ENCODE measurements around the gene MOV10. TPM values are rescaled to one million over a fixed set of nuclear protein-coding genes. Genes with fewer than 3 reads are reported as not detected.
A peak's percentile ranks its signal among the peaks of the same experiment; 100 is the strongest.

The MOV10 gene
- total and polyA plus RNA-seq, 2 of the 13 experiments (the other 11 are each of a cell fraction or from before 2014, with no cell fraction given), result 56.4 to 58.2 TPM

DNA sequence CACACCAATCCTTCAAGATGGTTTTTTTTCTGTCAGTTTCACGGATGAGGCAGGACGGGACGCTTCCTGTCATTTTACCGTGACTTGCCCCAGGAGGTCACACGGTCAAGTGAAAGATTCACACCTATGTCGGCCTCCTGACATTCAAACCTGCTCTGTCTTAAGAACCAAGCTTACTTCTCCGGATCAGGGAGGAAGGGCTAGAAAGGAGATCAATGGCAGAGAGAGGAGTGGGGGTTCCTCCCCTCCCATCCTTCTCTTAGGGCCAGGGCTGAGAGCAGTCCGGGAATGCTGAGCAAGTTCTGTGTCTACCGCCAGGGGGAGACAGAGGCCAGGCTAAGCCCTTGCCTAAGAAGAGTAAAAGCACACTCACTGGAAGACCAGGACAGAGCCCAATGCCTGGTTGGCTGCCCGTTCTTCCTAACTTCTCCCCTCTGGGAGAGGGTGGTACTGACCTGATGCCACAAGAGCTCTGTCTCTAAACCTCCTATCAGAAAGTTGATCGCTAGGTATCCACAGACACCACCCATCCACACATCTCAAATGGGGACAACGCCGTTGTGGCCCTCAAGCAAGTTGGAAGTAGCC lies 41.8 kb downstream of the MOV10 start (continued):
- TF ChIP-seq HNF1A (IDR thresholded peaks at IDR 0.05; ENCODE audit: low read depth), result no peak
- TF ChIP-seq HNF1A (CRISPR knock-in tag; IDR thresholded peaks at IDR 0.05; ENCODE audit: borderline replicate concordance), result no peak
- no peak for TF ChIP-seq ZNF737 (CRISPR knock-in tag; IDR thresholded peaks at IDR 0.05; ENCODE audit: borderline replicate concordance)
- TF ChIP-seq ZMYM4 (CRISPR knock-in tag; IDR thresholded peaks at IDR 0.05), result no peak
- no peak for TF ChIP-seq EHMT2 (IDR thresholded peaks at IDR 0.05; ENCODE audit: borderline replicate concordance, low read depth, low read length)
- no peak for TF ChIP-seq RNF2 (conservative IDR thresholded peaks at IDR 0.05; ENCODE audit: low read depth)
- no peak for TF ChIP-seq CAMTA2 (CRISPR knock-in tag; IDR thresholded peaks at IDR 0.05; ENCODE audit: borderline replicate concordance)
- TF ChIP-seq XRCC5 (optimal IDR thresholded peaks at IDR 0.05; ENCODE audit: low read length), result no peak
- no peak for TF ChIP-seq ZNF432 (CRISPR knock-in tag; IDR thresholded peaks at IDR 0.05; ENCODE audit: borderline replicate concordance)
- 0 out of 2 replicates have a peak, but pooled peaks have one; percentile 30 for TF ChIP-seq SMAD1 (CRISPR knock-in tag; IDR thresholded peaks at IDR 0.05; ENCODE audit: borderline replicate concordance, low read depth)
- no peak for TF ChIP-seq ATF6 (CRISPR knock-in tag; conservative IDR thresholded peaks at IDR 0.05)
- no peak for TF ChIP-seq REXO4 (CRISPR knock-in tag; IDR thresholded peaks at IDR 0.05; ENCODE audit: borderline replicate concordance)
- TF ChIP-seq MXD4 (CRISPR knock-in tag; IDR thresholded peaks at IDR 0.05), result no peak
- TF ChIP-seq ZNF850 (CRISPR knock-in tag; conservative IDR thresholded peaks at IDR 0.05), result no peak
- TF ChIP-seq ZNF883 (CRISPR knock-in tag; IDR thresholded peaks at IDR 0.05; ENCODE audit: not compliant biosample characterization), result no peak
- TF ChIP-seq TAF15 (IDR thresholded peaks at IDR 0.05; ENCODE audit: low read depth, low read length, poor library complexity, severe bottlenecking), result no peak
- no peak for TF ChIP-seq ZNF761 (CRISPR knock-in tag; conservative IDR thresholded peaks at IDR 0.05)
- TF ChIP-seq KDM5B (CRISPR knock-in tag; IDR thresholded peaks at IDR 0.05; ENCODE audit: borderline replicate concordance), result no peak
- TF ChIP-seq KDM2A (CRISPR knock-in tag; IDR thresholded peaks at IDR 0.05; ENCODE audit: borderline replicate concordance, low read depth), result peak; percentile 68; the same call in 1 of the 2 replicates
- no peak for TF ChIP-seq ZFP36 (IDR thresholded peaks at IDR 0.05; ENCODE audit: borderline replicate concordance, low read depth, low read length, partially characterized antibody)
- no peak for TF ChIP-seq ZFP1 (CRISPR knock-in tag; IDR thresholded peaks at IDR 0.05)
- no peak for TF ChIP-seq TFDP1 (CRISPR knock-in tag; IDR thresholded peaks at IDR 0.05; ENCODE audit: borderline replicate concordance)
